Fibroblast of skin of left biceps (primary cell): ENCODE data around the gene RBPJL.

ENCODE experiments used
- DNase-seq, 2 experiments: peaks; one replicate each; pipeline ENCODE4 v3.0.0-alpha.2; 2013; ENCODE audit warnings: low read depth in 2 of 2

The RBPJL gene

GRCh38 chr20:45317826-45318225 is 11.2 kb downstream of the RBPJL start:
- DNase-seq: no peak

DNA sequence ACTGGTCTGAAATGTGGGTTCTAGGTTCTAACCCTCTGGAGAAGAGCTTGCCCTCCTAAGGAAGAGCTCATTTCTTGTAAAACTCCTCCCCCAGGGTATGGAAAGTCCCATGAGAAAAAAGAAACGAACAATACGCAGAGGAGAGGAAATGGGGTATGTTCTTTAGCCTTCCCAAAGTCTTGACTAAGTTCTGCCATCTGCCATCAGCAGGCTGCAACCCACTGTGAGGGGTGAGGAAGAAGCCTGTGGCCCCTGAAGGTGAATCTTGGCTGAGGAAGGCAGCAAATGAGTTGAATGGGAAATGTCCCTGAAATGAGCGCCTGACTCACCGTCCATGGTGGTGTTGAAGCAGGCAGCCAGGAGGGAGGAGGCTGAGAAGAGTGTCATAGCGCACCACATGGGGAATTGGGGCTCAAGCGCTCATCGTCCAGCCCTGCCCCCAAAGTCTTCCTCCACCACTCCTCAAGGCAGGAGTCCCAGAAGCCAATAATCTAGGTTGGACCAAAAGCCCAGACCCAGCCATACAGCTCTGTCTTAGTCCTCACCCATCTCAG is 11.8 kb downstream of the RBPJL start:
- no peak for DNase-seq

GRCh38 chr20:45318948-45319347 is 12.3 kb downstream of the RBPJL start:
- DNase-seq: no peak

DNA sequence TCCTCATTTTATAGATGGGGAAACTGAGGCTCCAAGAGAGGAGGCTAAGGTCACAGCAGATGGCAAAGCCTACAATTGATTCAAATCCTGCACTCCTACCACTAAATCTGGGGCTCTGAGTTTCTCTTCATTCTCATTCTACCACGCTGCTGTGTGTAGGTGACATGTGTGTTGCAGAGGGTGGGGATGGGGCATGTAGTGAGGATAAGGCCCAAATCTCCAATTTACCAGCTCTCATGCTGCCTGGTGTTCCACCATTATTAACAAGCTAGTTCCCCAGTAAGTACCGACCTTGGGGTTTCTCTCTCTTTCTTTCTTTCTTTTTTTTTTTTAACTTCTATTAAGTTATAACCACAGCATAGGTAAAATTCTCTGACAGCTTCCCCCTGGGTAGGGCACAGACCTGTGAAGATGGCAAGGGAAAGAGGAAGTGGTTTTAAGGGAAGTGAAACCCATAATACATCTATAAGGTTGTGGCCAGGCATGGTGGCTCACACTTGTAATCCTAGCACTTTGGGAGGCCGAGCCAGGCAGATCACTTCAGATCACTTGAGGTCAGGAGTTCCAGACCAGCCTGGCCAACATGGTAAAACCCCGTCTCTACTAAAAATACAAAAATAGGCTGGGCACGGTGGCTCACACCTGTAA is 14.4 kb downstream of the RBPJL start:
- no peak for DNase-seq

- no peak for DNase-seq
These were observed 16.3 kb downstream of the RBPJL start for GRCh38 chr20:45322952-45323383.

DNA sequence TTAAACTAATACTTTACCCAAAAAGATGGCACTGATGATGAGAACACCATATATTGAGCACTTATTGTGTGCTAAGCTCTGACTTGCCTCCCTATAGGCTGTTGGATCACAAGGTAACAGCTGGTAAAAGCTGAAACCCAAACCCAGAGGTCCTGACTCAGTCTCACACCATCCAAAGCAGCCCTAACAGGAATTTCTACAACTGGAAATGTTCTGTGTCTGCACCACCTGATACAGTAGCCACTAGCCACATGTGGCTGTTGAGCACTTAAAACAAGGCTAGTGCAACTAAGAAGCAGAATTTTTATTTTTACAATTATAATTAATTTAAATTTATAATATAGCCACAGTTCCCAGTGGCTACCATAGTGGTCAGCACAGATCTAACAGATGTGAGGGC is 17.1 kb downstream of the RBPJL start:
- no peak for DNase-seq

GRCh38 chr20:45325371-45325770 is 18.7 kb downstream of the RBPJL start:
- DNase-seq: no peak

DNA sequence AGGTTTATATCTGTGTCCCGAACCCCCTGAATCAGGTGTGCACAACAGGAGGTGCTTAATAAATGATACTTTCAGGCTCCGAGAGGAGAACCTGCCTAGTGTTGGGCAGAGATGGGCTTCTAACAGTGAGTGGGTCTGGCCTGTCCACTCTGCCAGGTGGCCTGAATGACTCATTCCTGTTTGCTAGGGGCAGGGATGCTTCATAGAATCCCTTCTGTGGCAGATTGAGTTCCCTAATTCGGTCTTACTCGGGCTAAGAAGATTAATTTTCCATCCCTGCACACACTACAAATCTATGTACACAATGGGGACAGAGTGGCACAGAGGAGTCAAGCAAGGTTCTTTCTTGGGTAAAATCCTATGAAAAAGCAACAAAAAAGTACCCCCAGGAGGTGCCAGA is 21.8 kb downstream of the RBPJL start:
- DNase-seq: no peak

DNA sequence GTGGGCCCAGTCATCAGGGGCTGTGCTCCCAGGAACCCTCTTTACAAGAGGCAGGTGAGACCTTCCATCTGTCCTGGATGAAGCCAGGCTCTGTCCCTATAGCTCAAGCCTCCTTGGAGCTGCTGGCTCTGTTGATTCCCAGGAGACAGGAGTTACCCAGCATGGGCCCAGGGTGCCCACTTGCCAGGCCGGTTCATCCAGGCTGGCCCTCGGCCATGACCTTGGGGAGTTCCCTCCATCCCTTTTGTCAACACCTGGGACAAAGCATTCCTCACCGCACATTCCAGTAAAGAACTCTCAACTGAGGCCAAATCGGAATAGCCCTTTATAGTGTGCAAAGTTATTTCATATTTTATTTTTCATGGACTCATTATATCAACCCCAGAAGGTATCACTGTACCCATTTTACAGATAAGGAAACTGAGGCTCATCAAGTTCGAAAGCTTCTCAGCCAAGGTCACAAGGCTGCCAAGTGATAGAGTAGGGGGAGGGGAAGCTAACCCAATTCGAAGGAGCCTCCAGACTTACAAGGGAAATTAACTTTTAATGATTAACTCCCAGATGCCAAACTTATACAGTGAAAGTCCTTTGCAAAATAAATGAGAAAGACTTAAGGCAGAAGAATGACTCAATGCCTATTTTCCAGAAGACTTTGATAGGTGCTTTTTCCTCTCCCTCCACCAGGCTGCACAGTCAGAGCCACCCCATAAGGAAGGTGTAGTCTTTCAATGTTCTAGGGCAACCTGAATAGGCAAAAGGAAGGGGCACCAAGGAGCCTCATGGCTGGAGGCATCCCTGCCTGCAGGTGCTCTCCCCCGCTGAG is 23.1 kb downstream of the RBPJL start:
- DNase-seq: no peak

- no peak for DNase-seq
These were observed 23.8 kb downstream of the RBPJL start for GRCh38 chr20:45330476-45330875.

DNA sequence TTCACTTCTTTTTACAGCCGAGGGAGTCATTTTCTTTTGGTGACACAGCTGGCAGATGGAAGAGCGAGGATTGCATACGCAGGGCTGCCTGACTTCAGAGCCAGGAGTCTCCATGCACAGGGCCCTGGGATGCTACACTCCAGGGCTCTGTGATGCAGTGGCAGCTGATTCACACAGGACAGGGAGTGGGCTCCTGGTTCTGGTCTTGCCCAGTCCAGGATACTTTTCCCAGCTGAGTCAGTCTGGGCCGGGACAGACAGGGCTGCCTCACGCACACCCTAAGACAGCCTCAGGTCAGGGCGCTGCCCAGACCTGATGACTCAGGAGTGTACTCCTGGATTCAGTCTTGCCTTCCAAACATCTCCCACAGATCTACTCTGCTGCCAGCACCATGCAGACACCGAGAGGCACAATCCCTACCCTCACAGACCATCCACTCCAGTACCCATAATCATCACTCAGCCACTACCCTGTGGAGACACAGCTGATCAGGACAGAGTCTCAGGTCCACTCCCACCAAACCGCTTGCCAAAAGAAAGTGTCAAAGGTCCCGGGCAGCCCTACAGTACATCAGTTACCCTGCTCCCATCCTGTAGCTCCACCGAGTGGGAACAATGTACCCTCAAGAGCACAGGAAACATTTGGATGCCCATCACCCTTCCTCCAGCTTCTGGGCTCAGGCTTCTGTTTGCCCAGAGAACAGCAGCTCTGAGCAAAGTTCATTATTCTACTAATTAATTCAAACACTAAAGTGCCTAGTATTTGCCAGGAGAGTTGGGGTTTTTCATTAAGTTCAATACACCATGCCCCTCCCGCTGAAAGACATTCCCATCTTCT is 30.1 kb downstream of the RBPJL start:
- no peak for DNase-seq

GRCh38 chr20:45337367-45338120 is 30.9 kb downstream of the RBPJL start:
- DNase-seq: peak; percentile 66 to 76

GRCh38 chr20:45338121-45339030 is 31.7 kb downstream of the RBPJL start:
- DNase-seq: no peak

- no peak for DNase-seq
These were observed 32.4 kb downstream of the RBPJL start for GRCh38 chr20:45339084-45339483.

- DNase-seq: no peak
These were observed 33.2 kb downstream of the RBPJL start for GRCh38 chr20:45339799-45340198.

DNA sequence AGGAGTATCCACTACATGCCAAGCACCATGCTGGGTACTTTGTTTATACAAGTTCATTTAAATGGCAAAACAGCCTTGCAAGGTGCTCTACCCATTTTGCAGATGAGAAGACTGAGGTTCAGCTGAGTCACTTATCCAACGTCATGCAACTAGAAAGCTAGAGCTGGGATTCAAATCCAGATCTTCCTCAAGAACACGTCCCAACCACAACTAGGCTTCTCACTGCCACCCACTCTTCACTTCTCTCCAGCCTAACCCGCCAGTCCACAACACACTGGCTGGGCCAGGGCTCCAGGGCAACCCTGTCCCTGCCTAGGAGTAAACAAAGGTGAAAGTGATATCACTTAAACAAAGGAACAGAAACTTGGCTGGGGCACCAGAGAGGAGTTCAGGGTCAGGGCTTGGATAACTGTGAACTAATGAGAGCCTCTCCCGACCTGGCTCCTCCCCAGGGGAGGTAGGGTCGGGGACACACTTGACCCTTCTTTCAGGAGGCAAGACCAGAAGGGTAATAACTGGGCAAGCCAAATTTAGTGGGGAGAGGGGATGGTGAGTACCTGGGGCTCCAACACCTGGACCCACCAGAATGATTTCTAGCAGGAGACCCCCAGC is 33.7 kb downstream of the RBPJL start:
- DNase-seq: no peak

- no peak for DNase-seq
These were observed 34.3 kb downstream of the RBPJL start for GRCh38 chr20:45340951-45341350.

DNA sequence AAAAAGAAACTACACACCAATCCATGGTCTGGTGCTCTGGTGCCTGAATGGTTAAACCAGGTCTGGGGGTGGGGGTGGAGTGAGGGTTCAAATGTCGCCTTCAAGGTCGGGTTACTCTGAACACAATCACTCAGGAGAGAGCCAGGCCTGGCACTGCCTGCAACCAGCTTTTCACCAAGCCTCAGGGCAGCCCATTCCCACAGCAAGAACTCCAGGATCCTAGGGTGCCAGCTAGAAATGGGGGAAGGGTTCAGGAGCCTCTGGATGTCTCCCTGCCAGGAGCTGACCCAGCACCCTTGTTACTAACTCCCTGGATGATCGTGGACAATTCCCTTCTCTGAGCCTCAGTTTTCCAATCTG is 34.9 kb downstream of the RBPJL start:
- no peak for DNase-seq

GRCh38 chr20:45341939-45342854 is 35.6 kb downstream of the RBPJL start:
- DNase-seq: no peak
